ENCODE data around the gene DOCK10.

DOCK10 gene

GRCh38 chr2:224966613-224967012 lies 75.7 kb downstream of the DOCK10 start:
- no peak for TF ChIP-seq CEBPB (IDR thresholded peaks at IDR 0.05)
- TF ChIP-seq TAF1 (IDR thresholded peaks at IDR 0.05; ENCODE audit: low read depth), result no peak
- TF ChIP-seq REST (IDR thresholded peaks at IDR 0.05; ENCODE audit: low read depth), result no peak
- TF ChIP-seq EP300 (IDR thresholded peaks at IDR 0.05; ENCODE audit: borderline replicate concordance), result no peak
- TF ChIP-seq NFIC (IDR thresholded peaks at IDR 0.05), result no peak
- no peak for TF ChIP-seq EGR1 (IDR thresholded peaks at IDR 0.05)
- no peak for TF ChIP-seq ZBTB7A (IDR thresholded peaks at IDR 0.05; ENCODE audit: low read depth)
- TF ChIP-seq, protein P1, sequence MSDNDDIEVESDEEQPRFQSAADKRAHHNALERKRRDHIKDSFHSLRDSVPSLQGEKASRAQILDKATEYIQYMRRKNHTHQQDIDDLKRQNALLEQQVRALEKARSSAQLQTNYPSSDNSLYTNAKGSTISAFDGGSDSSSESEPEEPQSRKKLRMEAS (IDR thresholded peaks at IDR 0.05), result no peak
- TF ChIP-seq CREB1 (IDR thresholded peaks at IDR 0.05; ENCODE audit: low read depth), result no peak
- no peak for TF ChIP-seq FOXM1 (IDR thresholded peaks at IDR 0.05; ENCODE audit: borderline replicate concordance, low read depth)
- no peak for TF ChIP-seq TCF12 (IDR thresholded peaks at IDR 0.05; ENCODE audit: low read depth)
- no peak for TF ChIP-seq RAD21 (IDR thresholded peaks at IDR 0.05; ENCODE audit: low read depth)
- TF ChIP-seq, protein P2, sequence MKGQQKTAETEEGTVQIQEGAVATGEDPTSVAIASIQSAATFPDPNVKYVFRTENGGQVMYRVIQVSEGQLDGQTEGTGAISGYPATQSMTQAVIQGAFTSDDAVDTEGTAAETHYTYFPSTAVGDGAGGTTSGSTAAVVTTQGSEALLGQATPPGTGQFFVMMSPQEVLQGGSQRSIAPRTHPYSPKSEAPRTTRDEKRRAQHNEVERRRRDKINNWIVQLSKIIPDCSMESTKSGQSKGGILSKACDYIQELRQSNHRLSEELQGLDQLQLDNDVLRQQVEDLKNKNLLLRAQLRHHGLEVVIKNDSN (IDR thresholded peaks at IDR 0.05), result no peak
- TF ChIP-seq TEAD4 (IDR thresholded peaks at IDR 0.05), result no peak
- no peak for TF ChIP-seq YY1 (IDR thresholded peaks at IDR 0.05; ENCODE audit: low read depth)

DNA sequence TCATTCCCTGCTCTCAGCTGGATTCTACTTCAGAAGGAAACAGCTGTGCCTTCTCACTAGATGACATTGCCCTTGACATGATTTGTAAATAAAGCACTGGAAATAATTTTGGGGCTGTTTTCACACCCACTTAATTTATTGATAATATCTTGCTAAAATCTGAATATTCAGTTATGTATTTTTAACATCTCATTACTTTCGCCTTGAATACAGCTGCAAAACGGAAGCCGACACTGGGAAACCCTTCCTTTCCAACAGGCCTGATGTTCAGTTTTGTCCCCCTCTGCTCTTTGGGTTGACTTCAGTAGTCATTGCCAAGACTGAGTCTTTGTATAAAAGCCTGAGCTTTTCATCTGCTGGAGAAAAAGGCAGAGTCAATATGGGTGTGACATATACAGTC lies 82.7 kb downstream of the DOCK10 start:
- TF ChIP-seq YY1 (IDR thresholded peaks at IDR 0.05; ENCODE audit: low read depth) (no peak), FOXM1 (IDR thresholded peaks at IDR 0.05; ENCODE audit: borderline replicate concordance, low read depth) (no peak), RAD21 (IDR thresholded peaks at IDR 0.05; ENCODE audit: low read depth) (no peak), NFIC (IDR thresholded peaks at IDR 0.05) (no peak), TCF12 (IDR thresholded peaks at IDR 0.05; ENCODE audit: low read depth) (no peak), TEAD4 (IDR thresholded peaks at IDR 0.05) (no peak), CEBPB (IDR thresholded peaks at IDR 0.05) (no peak), EP300 (IDR thresholded peaks at IDR 0.05; ENCODE audit: borderline replicate concordance) (no peak), CREB1 (IDR thresholded peaks at IDR 0.05; ENCODE audit: low read depth) (no peak), TAF1 (IDR thresholded peaks at IDR 0.05; ENCODE audit: low read depth) (no peak), ZBTB7A (IDR thresholded peaks at IDR 0.05; ENCODE audit: low read depth) (no peak), REST (IDR thresholded peaks at IDR 0.05; ENCODE audit: low read depth) (no peak), EGR1 (IDR thresholded peaks at IDR 0.05) (no peak)
- TF ChIP-seq, protein P1 (IDR thresholded peaks at IDR 0.05), result no peak
- TF ChIP-seq, protein P2 (IDR thresholded peaks at IDR 0.05), result no peak

DNA sequence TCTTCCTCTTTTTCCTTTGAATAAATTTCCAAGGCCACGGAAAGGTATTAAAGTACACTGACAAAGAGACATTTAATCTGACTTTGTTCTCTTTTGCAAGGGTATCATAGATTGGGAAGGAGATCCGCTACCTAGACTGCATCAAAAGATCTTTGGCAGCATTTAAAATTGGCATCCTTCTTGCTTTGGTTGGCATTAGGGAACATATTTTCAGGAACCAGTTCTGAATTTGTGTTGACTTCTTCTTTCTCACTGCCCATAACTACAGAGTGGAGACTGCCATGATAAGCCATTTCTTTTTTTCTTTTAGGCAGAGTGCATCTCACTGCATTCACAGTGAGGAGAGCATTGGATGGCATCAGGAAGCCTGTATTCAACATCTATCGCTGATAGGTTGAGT lies 83.4 kb downstream of the DOCK10 start:
- no peak for TF ChIP-seq NFIC (IDR thresholded peaks at IDR 0.05)
- TF ChIP-seq EP300 (IDR thresholded peaks at IDR 0.05; ENCODE audit: borderline replicate concordance), result no peak
- TF ChIP-seq RAD21 (IDR thresholded peaks at IDR 0.05; ENCODE audit: low read depth), result no peak
- no peak for TF ChIP-seq EGR1 (IDR thresholded peaks at IDR 0.05)
- no peak for TF ChIP-seq TAF1 (IDR thresholded peaks at IDR 0.05; ENCODE audit: low read depth)
- no peak for TF ChIP-seq YY1 (IDR thresholded peaks at IDR 0.05; ENCODE audit: low read depth)
- no peak for TF ChIP-seq TEAD4 (IDR thresholded peaks at IDR 0.05)
- TF ChIP-seq CEBPB (IDR thresholded peaks at IDR 0.05), result no peak
- no peak for TF ChIP-seq ZBTB7A (IDR thresholded peaks at IDR 0.05; ENCODE audit: low read depth)
- TF ChIP-seq, protein P1 (IDR thresholded peaks at IDR 0.05), result no peak
- no peak for TF ChIP-seq CREB1 (IDR thresholded peaks at IDR 0.05; ENCODE audit: low read depth)
- no peak for TF ChIP-seq REST (IDR thresholded peaks at IDR 0.05; ENCODE audit: low read depth)
- TF ChIP-seq FOXM1 (IDR thresholded peaks at IDR 0.05; ENCODE audit: borderline replicate concordance, low read depth), result no peak
- TF ChIP-seq, protein P2 (IDR thresholded peaks at IDR 0.05), result no peak
- no peak for TF ChIP-seq TCF12 (IDR thresholded peaks at IDR 0.05; ENCODE audit: low read depth)

Measured in Ishikawa (cell line).